ENCODE measurements around the gene NR3C1.

DNA sequence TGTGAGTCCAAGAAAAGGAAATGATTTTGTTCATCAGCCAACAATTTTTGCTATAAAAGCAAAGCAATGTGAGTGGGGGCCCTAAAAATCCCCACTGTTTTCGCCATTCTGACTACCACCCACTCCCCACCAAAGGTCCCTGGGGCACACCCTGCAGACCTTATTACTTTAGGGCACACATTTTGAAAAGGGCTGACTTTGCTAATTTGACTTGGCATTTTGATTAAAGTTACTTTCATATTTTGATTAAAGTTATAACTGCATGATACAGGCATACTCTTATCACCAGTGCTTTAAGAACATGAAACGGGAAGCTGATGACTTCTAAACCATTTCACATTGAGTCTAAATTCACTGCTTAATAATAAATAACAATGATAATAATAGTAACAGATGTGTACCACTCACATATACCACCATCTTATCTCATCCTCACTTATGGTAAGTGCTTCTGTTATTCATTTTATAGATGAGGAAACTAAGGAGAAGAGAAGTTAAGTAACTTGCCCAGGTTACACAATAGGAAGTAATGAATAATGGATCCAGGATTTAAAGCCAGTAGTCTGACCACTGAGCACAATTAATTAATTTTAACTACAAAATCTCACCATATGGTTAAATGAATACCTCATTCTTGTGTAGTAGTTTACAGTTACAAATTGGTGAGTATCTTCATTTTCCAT lies 25.4 kb upstream of the NR3C1 start:
- TF ChIP-seq POLR2A (IDR thresholded peaks at IDR 0.05), result no peak
- TF ChIP-seq, protein P1, sequence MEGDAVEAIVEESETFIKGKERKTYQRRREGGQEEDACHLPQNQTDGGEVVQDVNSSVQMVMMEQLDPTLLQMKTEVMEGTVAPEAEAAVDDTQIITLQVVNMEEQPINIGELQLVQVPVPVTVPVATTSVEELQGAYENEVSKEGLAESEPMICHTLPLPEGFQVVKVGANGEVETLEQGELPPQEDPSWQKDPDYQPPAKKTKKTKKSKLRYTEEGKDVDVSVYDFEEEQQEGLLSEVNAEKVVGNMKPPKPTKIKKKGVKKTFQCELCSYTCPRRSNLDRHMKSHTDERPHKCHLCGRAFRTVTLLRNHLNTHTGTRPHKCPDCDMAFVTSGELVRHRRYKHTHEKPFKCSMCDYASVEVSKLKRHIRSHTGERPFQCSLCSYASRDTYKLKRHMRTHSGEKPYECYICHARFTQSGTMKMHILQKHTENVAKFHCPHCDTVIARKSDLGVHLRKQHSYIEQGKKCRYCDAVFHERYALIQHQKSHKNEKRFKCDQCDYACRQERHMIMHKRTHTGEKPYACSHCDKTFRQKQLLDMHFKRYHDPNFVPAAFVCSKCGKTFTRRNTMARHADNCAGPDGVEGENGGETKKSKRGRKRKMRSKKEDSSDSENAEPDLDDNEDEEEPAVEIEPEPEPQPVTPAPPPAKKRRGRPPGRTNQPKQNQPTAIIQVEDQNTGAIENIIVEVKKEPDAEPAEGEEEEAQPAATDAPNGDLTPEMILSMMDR (IDR thresholded peaks at IDR 0.05), result no peak
